ENCODE measurements around the gene GOLT1B. TPM values are rescaled to one million over a fixed set of nuclear protein-coding genes. Genes with fewer than 3 reads are reported as not detected.

The GOLT1B gene
- total RNA-seq, 3 donors from 2014 or later (not counting 1 experiment from before 2014, with no cell fraction given) = 30.9 to 38.0 (median 33.1) TPM

DNA sequence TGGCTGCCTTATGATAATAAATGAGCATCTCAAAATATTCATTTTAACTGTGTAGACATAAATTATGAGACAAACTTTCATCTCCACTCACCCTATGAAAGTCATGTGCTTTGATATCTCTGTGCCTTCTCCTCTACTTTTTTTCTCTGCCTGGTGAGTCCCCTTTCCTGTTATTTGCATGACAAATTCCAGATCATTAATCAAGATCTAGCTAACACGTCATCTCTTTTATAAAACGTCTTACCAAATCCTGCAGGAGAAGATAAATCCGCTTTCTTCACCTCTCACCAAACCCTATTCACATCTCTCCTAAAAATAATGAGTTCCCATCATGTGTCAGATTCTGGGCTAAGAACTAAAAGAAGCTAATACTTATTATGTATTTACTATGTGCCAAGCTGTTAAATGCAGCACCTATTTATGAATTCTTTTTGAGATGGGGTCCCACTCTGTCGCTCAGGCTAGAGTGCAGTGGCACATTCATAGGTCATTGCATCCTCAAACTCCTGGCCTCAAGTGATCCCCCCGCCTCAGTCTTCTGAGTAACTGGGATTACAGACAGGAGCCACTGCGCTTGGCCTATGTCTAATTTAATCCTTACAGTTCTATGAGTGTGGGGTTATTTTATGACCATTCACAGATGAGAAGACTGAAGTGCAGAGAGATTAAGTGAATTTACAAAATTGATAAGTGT lies 51.2 kb downstream of the GOLT1B start:
- no peak overlapping the region for H3K4me3 ChIP-seq (ENCODE audit: low read length)
- no peaks in the 10 kb centered on the region for H3K9me3 ChIP-seq (ENCODE audit: control insufficient read depth, insufficient read depth, low read length)
- Mint-ChIP-seq H3K36me3 (no peaks in the 10 kb centered on the region), H3K27ac (no peak overlapping the region), H3K27me3 (ENCODE audit: low read depth in 2 of 2) (peaks cover 3 to 4% of the 10 kb centered on the region in 2 donors), H3K9me3 (no peaks in the 10 kb centered on the region), H3K4me1 (no peaks in the 10 kb centered on the region), H3K4me3 (no peak overlapping the region)
- DNase-seq (no peak), ATAC-seq (no peak)
- no peaks in the 10 kb centered on the region for H3K27me3 ChIP-seq (ENCODE audit: control insufficient read depth, insufficient read depth, low read length)
- intact Hi-C loops (cut with micrococcal nuclease) = no loop called here
- H3K27ac ChIP-seq (ENCODE audit: low read length) = no peak overlapping the region
- no peaks in the 10 kb centered on the region for H3K36me3 ChIP-seq (ENCODE audit: control insufficient read depth, insufficient read depth, low read length)
- WGBS (ENCODE audit: insufficient coverage) = 65% methylated on average over 5 of the region's 6 CpGs
- TF ChIP-seq, protein P1, sequence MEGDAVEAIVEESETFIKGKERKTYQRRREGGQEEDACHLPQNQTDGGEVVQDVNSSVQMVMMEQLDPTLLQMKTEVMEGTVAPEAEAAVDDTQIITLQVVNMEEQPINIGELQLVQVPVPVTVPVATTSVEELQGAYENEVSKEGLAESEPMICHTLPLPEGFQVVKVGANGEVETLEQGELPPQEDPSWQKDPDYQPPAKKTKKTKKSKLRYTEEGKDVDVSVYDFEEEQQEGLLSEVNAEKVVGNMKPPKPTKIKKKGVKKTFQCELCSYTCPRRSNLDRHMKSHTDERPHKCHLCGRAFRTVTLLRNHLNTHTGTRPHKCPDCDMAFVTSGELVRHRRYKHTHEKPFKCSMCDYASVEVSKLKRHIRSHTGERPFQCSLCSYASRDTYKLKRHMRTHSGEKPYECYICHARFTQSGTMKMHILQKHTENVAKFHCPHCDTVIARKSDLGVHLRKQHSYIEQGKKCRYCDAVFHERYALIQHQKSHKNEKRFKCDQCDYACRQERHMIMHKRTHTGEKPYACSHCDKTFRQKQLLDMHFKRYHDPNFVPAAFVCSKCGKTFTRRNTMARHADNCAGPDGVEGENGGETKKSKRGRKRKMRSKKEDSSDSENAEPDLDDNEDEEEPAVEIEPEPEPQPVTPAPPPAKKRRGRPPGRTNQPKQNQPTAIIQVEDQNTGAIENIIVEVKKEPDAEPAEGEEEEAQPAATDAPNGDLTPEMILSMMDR (IDR thresholded peaks at IDR 0.05) = no peak
- no peaks in the 10 kb centered on the region for H3K4me1 ChIP-seq (ENCODE audit: control insufficient read depth, insufficient read depth, low read length)

DNA sequence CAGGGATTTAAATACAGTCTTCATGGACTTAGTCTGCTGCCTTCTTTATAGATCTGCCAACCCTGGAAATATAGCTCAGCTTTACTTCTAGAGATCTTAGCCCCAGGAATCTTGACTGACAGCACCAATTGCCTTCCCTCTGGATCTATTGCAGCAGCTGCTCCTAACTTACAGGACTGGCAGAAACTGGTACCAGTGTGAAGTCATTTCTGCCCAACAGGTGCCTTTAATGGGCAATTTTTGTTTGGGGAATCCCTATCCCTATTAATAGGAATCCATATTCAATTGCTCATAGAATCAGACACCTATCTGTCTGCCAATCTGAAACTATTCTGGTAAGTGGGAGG lies 51.7 kb downstream of the GOLT1B start:
- Histone ChIP-seq H3K9me3 (ENCODE audit: control insufficient read depth, insufficient read depth, low read length) (no peaks in the 10 kb centered on the region), H3K4me3 (ENCODE audit: low read length) (no peak overlapping the region), H3K27me3 (ENCODE audit: control insufficient read depth, insufficient read depth, low read length) (no peaks in the 10 kb centered on the region), H3K27ac (ENCODE audit: low read length) (no peak overlapping the region), H3K36me3 (ENCODE audit: control insufficient read depth, insufficient read depth, low read length) (no peaks in the 10 kb centered on the region), H3K4me1 (ENCODE audit: control insufficient read depth, insufficient read depth, low read length) (no peaks in the 10 kb centered on the region)
- Mint-ChIP-seq H3K27ac (no peak overlapping the region), H3K9me3 (no peaks in the 10 kb centered on the region), H3K27me3 (ENCODE audit: low read depth in 2 of 2) (peaks cover 0 to 5% of the 10 kb centered on the region in 2 donors), H3K4me1 (no peaks in the 10 kb centered on the region), H3K4me3 (no peak overlapping the region), H3K36me3 (no peaks in the 10 kb centered on the region)
- intact Hi-C loops (cut with micrococcal nuclease) = no loop called here
- ATAC-seq (no peak), DNase-seq (no peak)
- TF ChIP-seq, protein P1 (IDR thresholded peaks at IDR 0.05) = no peak

DNA sequence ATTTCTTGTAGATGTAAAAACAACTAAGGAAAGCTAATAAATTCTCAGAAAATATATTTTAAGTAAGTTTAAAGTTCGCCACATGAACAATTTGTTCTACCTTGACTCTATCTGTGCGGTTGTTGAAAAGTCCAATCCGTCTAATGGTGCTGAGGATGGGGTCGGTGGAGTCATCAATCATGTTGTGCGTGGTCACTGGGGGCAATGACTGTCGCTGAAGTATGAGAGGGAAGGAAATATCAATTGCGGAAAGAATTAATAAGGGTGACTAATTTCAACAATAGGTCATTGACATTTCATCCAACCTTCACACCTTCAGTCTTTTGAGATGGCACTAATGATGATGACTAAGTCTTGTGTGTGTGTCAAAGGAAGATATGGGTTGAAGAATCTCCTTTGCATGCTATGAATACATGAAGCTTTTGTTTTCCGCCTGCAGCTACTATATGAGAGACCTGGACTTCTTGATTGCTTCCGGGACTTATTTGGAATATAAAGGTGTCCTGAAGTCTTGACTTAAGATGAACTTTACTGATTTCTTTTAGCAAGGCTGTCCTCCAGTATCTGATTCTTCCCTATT lies 56.6 kb downstream of the GOLT1B start:
- Histone ChIP-seq H3K36me3 (ENCODE audit: control insufficient read depth, insufficient read depth, low read length) (no peaks in the 10 kb centered on the region), H3K9me3 (ENCODE audit: control insufficient read depth, insufficient read depth, low read length) (no peaks in the 10 kb centered on the region), H3K27ac (ENCODE audit: low read length) (no peak overlapping the region), H3K4me3 (ENCODE audit: low read length) (no peak overlapping the region), H3K27me3 (ENCODE audit: control insufficient read depth, insufficient read depth, low read length) (no peaks in the 10 kb centered on the region), H3K4me1 (ENCODE audit: control insufficient read depth, insufficient read depth, low read length) (no peaks in the 10 kb centered on the region)
- TF ChIP-seq, protein P1 (IDR thresholded peaks at IDR 0.05) = no peak
- intact Hi-C loops (cut with micrococcal nuclease) = no loop called here
- no peaks in the 10 kb centered on the region for H3K9me3 Mint-ChIP-seq
- peaks cover 0 to 2% of the 10 kb centered on the region in 2 donors for H3K27me3 Mint-ChIP-seq (ENCODE audit: low read depth in 2 of 2)
- DNase-seq (no peak), ATAC-seq (no peak)
- H3K4me3 Mint-ChIP-seq = no peak overlapping the region
- 89% methylated on average over 6 of the region's 9 CpGs for WGBS (ENCODE audit: insufficient coverage)
- H3K27ac Mint-ChIP-seq = no peak overlapping the region
- H3K4me1 Mint-ChIP-seq = no peaks in the 10 kb centered on the region
- no peaks in the 10 kb centered on the region for H3K36me3 Mint-ChIP-seq

Data from natural killer cell (primary cell).